ENCODE data around the gene TSPAN7. TPM values are rescaled to one million over a fixed set of nuclear protein-coding genes. Genes with fewer than 3 reads are reported as not detected.

Gene TSPAN7
- total and polyA plus RNA-seq, 2 of the 4 experiments (the other 2 are of a cell fraction): not detected

DNA sequence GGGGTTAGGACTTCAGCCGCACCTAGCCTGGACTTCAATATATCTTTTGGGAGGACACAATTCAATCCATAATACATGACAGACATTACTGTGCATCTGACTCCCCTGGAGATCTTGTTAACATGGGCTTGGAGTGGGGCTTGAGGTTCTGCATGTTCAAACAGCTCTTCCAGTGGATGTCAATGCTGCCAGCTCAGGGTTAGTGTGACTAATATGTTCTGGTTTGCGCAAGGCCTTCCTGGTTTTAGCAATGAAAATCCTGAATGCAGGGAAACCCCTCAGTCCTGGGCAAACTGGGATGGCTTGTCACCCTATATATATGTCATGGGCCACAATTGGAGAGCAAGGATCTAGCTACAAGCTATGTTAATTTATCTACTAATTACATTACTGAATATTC lies 2.7 kb upstream of the TSPAN7 start:
- H3K9me1 ChIP-seq (ENCODE audit: insufficient read depth, low read length): no peaks in the 10 kb centered on the region
- WGBS, 2 experiments (ENCODE audit: extremely low coverage in 2 of 2, insufficient read length in 1 of 2): no CpG with 5 or more reads among the region's 2 CpGs
- intact Hi-C loops (cut with micrococcal nuclease): no loop called here
- no peak overlapping the region for H2BK15ac ChIP-seq (ENCODE audit: low read depth, low read length)
- no peaks in the 10 kb centered on the region for H3K79me1 ChIP-seq (ENCODE audit: low read depth in 1 of 2, low read length in 2 of 2)
- H3K4me1 ChIP-seq (ENCODE audit: control insufficient read depth, insufficient read depth, low read length): no peaks in the 10 kb centered on the region
- ATAC-seq (ENCODE audit: low read depth) (no peak), DNase-seq (no peak)
- no peaks in the 10 kb centered on the region; the same call in 1 of the 2 replicates for H3K27me3 ChIP-seq (ENCODE audit: control insufficient read depth, insufficient read depth, low read length)
- H2BK120ac ChIP-seq (ENCODE audit: low read depth, low read length): no peak overlapping the region
- no peak overlapping the region for H3K14ac ChIP-seq (replicated peaks; ENCODE audit: low read depth, low read length)
- no peak overlapping the region for H2BK20ac ChIP-seq (ENCODE audit: low read depth, low read length)
- no TSS peak for BruUV-seq (replicated peaks)
- no peak overlapping the region for H3K4me3 ChIP-seq (ENCODE audit: insufficient read depth, low read depth, low read length)
- no peak overlapping the region for H4K5ac ChIP-seq (ENCODE audit: low read depth, low read length)
- dilution Hi-C loops (cut with HindIII; ENCODE audit: low sequenced_read_pairs, unreplicated experiment): no loop called here
- no peaks in the 10 kb centered on the region for H3K9me3 ChIP-seq (ENCODE audit: control insufficient read depth, insufficient read depth, low read length)
- no peak overlapping the region for H3K23ac ChIP-seq (ENCODE audit: low read depth, low read length)
- H2AK9ac ChIP-seq (replicated peaks; ENCODE audit: low read depth, low read length, poor library complexity): no peak overlapping the region
- H4K8ac ChIP-seq (ENCODE audit: low read depth in 2 of 2, low read length in 2 of 2): no peak overlapping the region
- H3K9ac ChIP-seq (ENCODE audit: low read depth, low read length): no peak overlapping the region
- H3K18ac ChIP-seq (ENCODE audit: low read depth, low read length): no peak overlapping the region
- TF ChIP-seq RAD21 (IDR thresholded peaks at IDR 0.05; ENCODE audit: low read length) (no peak), FOS (IDR thresholded peaks at IDR 0.05; ENCODE audit: low read depth, low read length) (no peak), MXI1 (IDR thresholded peaks at IDR 0.05; ENCODE audit: borderline replicate concordance, low read depth, low read length) (no peak), BHLHE40 (IDR thresholded peaks at IDR 0.05; ENCODE audit: low read depth, low read length) (no peak), CHD1 (IDR thresholded peaks at IDR 0.05; ENCODE audit: low read depth, low read length) (no peak), RCOR1 (IDR thresholded peaks at IDR 0.05; ENCODE audit: insufficient replicate concordance, low read length) (no peak), MAFK (IDR thresholded peaks at IDR 0.05; ENCODE audit: low read depth, low read length) (no peak), MAZ (IDR thresholded peaks at IDR 0.05; ENCODE audit: borderline replicate concordance, low read depth, low read length) (no peak)
- TF ChIP-seq, protein P1, sequence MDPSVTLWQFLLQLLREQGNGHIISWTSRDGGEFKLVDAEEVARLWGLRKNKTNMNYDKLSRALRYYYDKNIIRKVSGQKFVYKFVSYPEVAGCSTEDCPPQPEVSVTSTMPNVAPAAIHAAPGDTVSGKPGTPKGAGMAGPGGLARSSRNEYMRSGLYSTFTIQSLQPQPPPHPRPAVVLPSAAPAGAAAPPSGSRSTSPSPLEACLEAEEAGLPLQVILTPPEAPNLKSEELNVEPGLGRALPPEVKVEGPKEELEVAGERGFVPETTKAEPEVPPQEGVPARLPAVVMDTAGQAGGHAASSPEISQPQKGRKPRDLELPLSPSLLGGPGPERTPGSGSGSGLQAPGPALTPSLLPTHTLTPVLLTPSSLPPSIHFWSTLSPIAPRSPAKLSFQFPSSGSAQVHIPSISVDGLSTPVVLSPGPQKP (IDR thresholded peaks at IDR 0.05; ENCODE audit: borderline replicate concordance, low read depth, low read length): no peak
- H2BK5ac ChIP-seq (ENCODE audit: low read depth, low read length, poor library complexity, severe bottlenecking): no peak overlapping the region
- H3K27ac ChIP-seq (ENCODE audit: insufficient read depth, low read length): no peak overlapping the region
- H3K56ac ChIP-seq (ENCODE audit: extremely low read depth, insufficient read depth, low read length): no peak overlapping the region
- no peak overlapping the region for H2AK5ac ChIP-seq (ENCODE audit: low read depth, low read length)
- H3K4ac ChIP-seq (ENCODE audit: low read depth, low read length): no peak overlapping the region
- H3K36me3 ChIP-seq (ENCODE audit: control insufficient read depth, insufficient read depth, low read length): no peaks in the 10 kb centered on the region
- CTCF ChIA-PET: no interaction called here
- H3K4me2 ChIP-seq (ENCODE audit: low read depth, low read length): no peak overlapping the region
- in situ Hi-C loops (cut with MboI; ENCODE audit: low sequenced_read_pairs): no loop called here
- H2AFZ ChIP-seq (replicated peaks; ENCODE audit: low read length, poor library complexity): no peak overlapping the region
- no peak overlapping the region for H4K91ac ChIP-seq (ENCODE audit: insufficient read depth, low read depth, low read length)
- no peaks in the 10 kb centered on the region for H4K20me1 ChIP-seq (ENCODE audit: insufficient read depth, low read length)
- POLR2A ChIA-PET (ENCODE audit: unreplicated experiment): no interaction called here

All from IMR-90 (cell line).